ENCODE data around the gene ZNF827. TPM values are rescaled to one million over a fixed set of nuclear protein-coding genes. Genes with fewer than 3 reads are reported as not detected.

ZNF827 gene
- total RNA-seq, 4 donors from 2014 or later, result 23.9 to 52.3 (median 29.3) TPM

GRCh38 chr4:145723336-145723735, 215.3 kb downstream of the ZNF827 start:
- intact Hi-C loops (cut with DNase I), result no loop called here
- DNase-seq, result no peak
- Histone ChIP-seq H3K9me3 (no peaks in the 10 kb centered on the region), H3K27ac (peak overlapping the region; percentile 10 to 69 (median 18)), H3K27me3 (no peaks in the 10 kb centered on the region), H3K4me1 (peaks cover 29 to 42% of the 10 kb centered on the region in 2 donors), H3K4me3 (replicated peaks in 1 of 3) (no peak overlapping the region), H3K36me3 (no peaks in the 10 kb centered on the region)
- WGBS, 2 donors, result 91 to 96% methylated on average over 2 of the region's 2 CpGs
- no peak for TF ChIP-seq POLR2A (IDR thresholded peaks at IDR 0.05)
- TF ChIP-seq CTCF (IDR thresholded peaks at IDR 0.05), result no peak

GRCh38 chr4:145722561-145722960, 216.1 kb downstream of the ZNF827 start:
- Histone ChIP-seq H3K36me3 (no peaks in the 10 kb centered on the region), H3K4me1 (peaks cover 29 to 42% of the 10 kb centered on the region in 2 donors), H3K9me3 (no peaks in the 10 kb centered on the region), H3K27me3 (no peaks in the 10 kb centered on the region), H3K4me3 (replicated peaks in 1 of 3) (no peak overlapping the region), H3K27ac (peak overlapping the region in 2 of 3 donors; percentile 69 to 85)
- WGBS, 2 donors, result 93 to 100% methylated on average over 1 of the region's 1 CpG
- TF ChIP-seq POLR2A (IDR thresholded peaks at IDR 0.05), result no peak
- no peak for TF ChIP-seq CTCF (IDR thresholded peaks at IDR 0.05)
- no peak for DNase-seq
- intact Hi-C loops (cut with DNase I), result no loop called here

DNA sequence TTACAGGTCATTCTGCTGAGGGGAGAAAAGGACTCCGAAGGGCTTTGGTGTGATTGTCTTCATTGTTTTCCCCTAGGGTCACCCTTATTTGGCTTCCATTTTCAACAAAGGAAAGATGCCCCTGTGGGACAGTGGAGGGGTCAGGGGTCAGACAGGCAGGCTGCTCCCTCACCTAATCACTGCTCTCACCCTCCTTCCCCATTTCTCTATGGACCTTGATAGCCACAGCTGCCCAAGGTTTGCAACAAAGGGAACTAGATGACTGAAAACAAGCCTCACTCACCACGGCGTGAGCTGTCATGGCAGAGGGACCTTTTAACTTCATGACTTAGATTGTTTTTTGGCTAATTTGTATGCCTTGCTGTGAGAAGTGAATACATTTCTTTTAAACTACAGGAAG, 218.0 kb downstream of the ZNF827 start:
- no peak for DNase-seq
- TF ChIP-seq CTCF (IDR thresholded peaks at IDR 0.05) (no peak), POLR2A (IDR thresholded peaks at IDR 0.05) (no peak)
- H3K27ac ChIP-seq, result peak overlapping the region; percentile 69 to 85 (median 73)
- no peaks in the 10 kb centered on the region for H3K27me3 ChIP-seq
- no peaks in the 10 kb centered on the region for H3K9me3 ChIP-seq
- no peak overlapping the region for H3K4me3 ChIP-seq (replicated peaks in 1 of 3)
- no peaks in the 10 kb centered on the region for H3K36me3 ChIP-seq
- H3K4me1 ChIP-seq, result peaks cover 29 to 42% of the 10 kb centered on the region in 2 donors
- WGBS, 2 donors, result 92 to 94% methylated on average over 3 of the region's 3 CpGs
- intact Hi-C loops (cut with DNase I), result no loop called here

DNA sequence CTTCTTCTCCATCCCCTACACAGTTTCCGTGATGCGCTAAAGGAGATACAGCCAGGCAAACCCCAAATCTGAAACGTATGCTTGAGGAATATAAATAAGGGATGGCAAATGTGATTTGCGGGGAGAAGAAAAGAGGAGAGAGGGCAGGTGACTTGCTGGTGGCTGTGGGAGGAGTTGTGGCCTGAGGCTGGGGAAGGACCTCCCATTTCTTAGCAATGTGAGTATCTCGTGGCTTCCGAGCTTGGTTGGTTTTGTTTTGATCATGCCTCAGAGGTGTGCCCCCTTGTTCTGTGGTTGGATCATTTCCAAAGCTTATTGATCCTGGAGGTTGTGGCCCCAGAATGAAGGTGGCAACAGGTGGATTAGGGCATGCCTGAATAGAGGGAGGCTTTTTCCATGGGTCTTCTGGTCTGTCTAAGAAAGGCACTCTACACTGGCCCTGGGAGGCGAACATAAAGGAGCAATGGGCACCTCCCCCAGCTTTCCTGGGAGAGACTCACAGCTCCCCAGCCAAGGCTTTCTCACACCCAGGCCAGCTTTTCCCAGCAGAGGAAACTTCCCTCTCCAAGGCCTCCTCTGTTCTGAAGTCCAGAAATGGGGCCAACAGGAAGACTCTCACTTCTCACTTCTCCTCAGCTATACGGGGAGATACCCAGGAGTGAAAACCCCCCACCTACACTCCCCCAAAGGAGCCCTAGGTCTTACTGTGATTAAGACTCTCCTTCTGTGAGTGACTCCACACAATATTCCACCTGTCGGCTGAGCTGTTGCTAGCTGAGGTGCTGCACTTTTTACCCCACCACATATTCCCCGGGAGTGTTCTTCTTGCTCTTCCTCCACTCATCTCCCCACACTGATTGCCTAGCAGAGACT, 218.6 kb downstream of the ZNF827 start:
- H3K27me3 ChIP-seq, result no peaks in the 10 kb centered on the region
- 50 to 67% methylated on average over 10 of the region's 10 CpGs for WGBS, 2 donors
- TF ChIP-seq CTCF (IDR thresholded peaks at IDR 0.05) (no peak), POLR2A (IDR thresholded peaks at IDR 0.05) (no peak)
- H3K36me3 ChIP-seq, result no peaks in the 10 kb centered on the region
- DNase-seq, result peak; percentile 46
- H3K9me3 ChIP-seq, result no peaks in the 10 kb centered on the region
- H3K4me1 ChIP-seq, result peaks cover 29 to 42% of the 10 kb centered on the region in 2 donors
- H3K27ac ChIP-seq, result peak overlapping the region; percentile 69 to 85 (median 73)
- no peak overlapping the region for H3K4me3 ChIP-seq (replicated peaks in 1 of 3)
- intact Hi-C loops (cut with DNase I), result no loop called here

GRCh38 chr4:145716661-145717200, 221.9 kb downstream of the ZNF827 start:
- WGBS, 2 donors, result 72 to 78% methylated on average over 1 of the region's 1 CpG
- H3K4me3 ChIP-seq (replicated peaks in 1 of 3), result no peak overlapping the region
- no peak for DNase-seq
- no peaks in the 10 kb centered on the region for H3K36me3 ChIP-seq
- peaks cover 15 to 19% of the 10 kb centered on the region in 2 donors for H3K4me1 ChIP-seq
- H3K9me3 ChIP-seq, result no peaks in the 10 kb centered on the region
- intact Hi-C loops (cut with DNase I), result no loop called here
- TF ChIP-seq POLR2A (IDR thresholded peaks at IDR 0.05) (no peak), CTCF (IDR thresholded peaks at IDR 0.05) (no peak)
- H3K27ac ChIP-seq, result no peak overlapping the region
- no peaks in the 10 kb centered on the region for H3K27me3 ChIP-seq

All from thyroid gland (tissue), 4 donors.